ENCODE data around the gene ZNF354B.

DNA sequence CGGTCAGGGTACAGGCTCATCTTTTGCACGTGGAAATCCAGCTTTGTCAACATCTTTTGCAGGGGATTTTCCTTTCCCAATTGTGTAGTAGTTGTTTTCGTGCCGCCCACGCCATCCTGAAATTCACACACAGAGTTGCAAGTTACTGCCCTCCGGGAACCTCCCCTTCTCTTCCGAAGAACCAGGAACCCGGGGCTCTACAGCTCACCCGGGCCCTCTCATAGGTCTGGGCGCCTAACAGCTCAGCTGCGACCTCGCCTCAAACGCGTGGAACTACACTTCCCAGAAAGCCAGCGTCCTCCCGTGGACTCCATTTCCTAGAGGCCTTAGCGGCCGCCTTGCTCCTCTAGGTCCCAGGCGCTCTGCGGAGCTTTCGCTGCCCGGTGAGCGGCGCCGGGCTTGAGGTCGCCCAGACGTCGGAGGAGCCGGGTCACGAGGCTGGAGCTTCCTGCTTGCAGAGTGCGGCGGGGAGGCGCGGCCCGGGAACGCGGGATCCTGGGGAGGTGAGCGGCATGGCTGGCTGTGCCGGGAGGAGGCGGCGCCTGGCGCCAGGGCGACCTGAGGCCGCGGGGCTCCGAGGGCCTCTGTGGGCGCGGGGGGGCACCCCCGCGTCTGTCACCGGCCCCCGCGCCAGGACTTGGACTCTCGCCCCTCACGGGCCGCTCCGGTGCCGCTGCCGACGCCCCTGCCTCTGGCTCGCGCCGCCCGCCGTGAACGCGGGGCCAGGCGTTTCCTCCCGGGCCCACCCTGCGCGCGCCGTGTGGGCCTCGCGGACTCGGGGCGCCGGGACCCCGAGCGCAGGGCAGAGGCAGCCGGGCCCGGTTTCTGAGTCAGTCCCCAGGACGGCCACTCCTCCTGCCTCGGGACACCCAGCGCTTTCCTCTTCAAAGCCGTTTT is at the start of gene ZNF354B:
- TF ChIP-seq, protein P1, sequence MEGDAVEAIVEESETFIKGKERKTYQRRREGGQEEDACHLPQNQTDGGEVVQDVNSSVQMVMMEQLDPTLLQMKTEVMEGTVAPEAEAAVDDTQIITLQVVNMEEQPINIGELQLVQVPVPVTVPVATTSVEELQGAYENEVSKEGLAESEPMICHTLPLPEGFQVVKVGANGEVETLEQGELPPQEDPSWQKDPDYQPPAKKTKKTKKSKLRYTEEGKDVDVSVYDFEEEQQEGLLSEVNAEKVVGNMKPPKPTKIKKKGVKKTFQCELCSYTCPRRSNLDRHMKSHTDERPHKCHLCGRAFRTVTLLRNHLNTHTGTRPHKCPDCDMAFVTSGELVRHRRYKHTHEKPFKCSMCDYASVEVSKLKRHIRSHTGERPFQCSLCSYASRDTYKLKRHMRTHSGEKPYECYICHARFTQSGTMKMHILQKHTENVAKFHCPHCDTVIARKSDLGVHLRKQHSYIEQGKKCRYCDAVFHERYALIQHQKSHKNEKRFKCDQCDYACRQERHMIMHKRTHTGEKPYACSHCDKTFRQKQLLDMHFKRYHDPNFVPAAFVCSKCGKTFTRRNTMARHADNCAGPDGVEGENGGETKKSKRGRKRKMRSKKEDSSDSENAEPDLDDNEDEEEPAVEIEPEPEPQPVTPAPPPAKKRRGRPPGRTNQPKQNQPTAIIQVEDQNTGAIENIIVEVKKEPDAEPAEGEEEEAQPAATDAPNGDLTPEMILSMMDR (conservative IDR thresholded peaks at IDR 0.05): peak; percentile 44; the same call in 1 of the 2 replicates
- TF ChIP-seq EZH2 (IDR thresholded peaks at IDR 0.05; ENCODE audit: low read depth): no peak
